Ishikawa (cell line): ENCODE results near the gene KIF26B.

Experiments
- CEBPB ChIP-seq: IDR thresholded peaks from 2 replicates; pipeline ENCODE4 v1.6.1; 2012
- CREB1 ChIP-seq: IDR thresholded peaks from 2 replicates; pipeline ENCODE4 v1.6.1; 2012; ENCODE audit warnings: low read depth
- EGR1 ChIP-seq: IDR thresholded peaks from 2 replicates; pipeline ENCODE4 v1.6.1; 2012
- EP300 ChIP-seq: IDR thresholded peaks from 2 replicates; pipeline ENCODE4 v1.6.1; 2012; ENCODE audit warnings: borderline replicate concordance
- FOXM1 ChIP-seq: IDR thresholded peaks from 2 replicates; pipeline ENCODE4 v1.6.1; 2012; ENCODE audit warnings: low read depth, borderline replicate concordance
- NFIC ChIP-seq: IDR thresholded peaks from 2 replicates; pipeline ENCODE4 v1.6.1; 2012
- RAD21 ChIP-seq: IDR thresholded peaks from 2 replicates; pipeline ENCODE4 v1.6.1; 2012; ENCODE audit warnings: low read depth
- TAF1 ChIP-seq: IDR thresholded peaks from 2 replicates; pipeline ENCODE4 v1.6.1; 2012; ENCODE audit warnings: low read depth, mild to moderate bottlenecking
- TCF12 ChIP-seq: IDR thresholded peaks from 2 replicates; pipeline ENCODE4 v1.6.1; 2012; ENCODE audit warnings: low read depth
- YY1 ChIP-seq: IDR thresholded peaks from 2 replicates; pipeline ENCODE4 v1.6.1; 2012; ENCODE audit warnings: low read depth
- TF ChIP-seq, protein P1 (sequence below): IDR thresholded peaks from 2 replicates; pipeline ENCODE4 v1.6.1; 2012
- TF ChIP-seq, protein P2 (sequence below): IDR thresholded peaks from 2 replicates; pipeline ENCODE4 v1.6.1; 2012; ENCODE audit warnings: low read depth, mild to moderate bottlenecking
- TF ChIP-seq, protein P3 (sequence below): IDR thresholded peaks from 2 replicates; pipeline ENCODE4 v1.6.1; 2012

DNA sequence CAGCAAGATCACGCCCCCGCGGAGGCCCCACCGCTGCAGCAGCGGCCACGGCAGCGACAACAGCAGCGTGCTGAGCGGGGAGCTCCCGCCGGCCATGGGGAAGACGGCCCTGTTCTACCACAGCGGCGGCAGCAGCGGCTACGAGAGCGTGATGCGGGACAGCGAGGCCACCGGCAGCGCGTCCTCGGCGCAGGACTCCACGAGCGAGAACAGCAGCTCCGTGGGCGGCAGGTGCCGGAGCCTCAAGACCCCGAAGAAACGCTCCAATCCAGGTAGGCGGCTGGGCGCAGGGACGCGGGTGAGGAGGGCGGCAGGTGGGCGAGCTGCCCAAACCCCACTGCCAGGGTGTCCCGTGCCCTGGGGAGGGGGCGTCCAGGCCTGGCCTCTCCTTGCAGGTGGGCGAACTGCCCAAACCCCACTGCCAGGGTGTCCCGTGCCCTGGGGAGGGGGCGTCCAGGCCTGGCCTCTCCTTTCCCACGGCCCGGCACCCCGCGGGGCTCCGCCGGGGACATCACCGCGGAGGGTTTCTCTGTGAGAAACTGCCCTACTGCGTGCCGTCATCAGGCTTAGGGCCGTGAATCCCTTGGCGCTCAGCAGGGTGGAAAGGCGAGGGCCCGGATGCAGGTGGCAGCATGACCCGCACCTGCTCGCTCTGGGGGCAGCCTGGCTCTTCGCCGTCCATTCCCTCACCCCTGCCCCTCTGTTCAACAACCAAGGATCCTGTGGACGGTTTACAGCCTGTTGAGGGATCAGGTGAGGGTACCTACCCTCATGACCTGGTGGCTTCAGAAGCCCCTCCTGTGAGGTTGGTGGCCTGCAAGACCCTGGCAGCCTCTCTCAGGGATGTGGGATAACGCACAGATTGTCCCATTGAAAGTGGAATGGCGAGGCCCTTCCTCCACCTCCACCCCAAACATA lies 534.0 kb downstream of the KIF26B start:
- TF ChIP-seq EGR1 (no peak), CEBPB (no peak), RAD21 (no peak), CREB1 (no peak), TAF1 (no peak), TCF12 (no peak), YY1 (no peak), EP300 (no peak), FOXM1 (no peak), NFIC (no peak)
- TF ChIP-seq, protein P1, sequence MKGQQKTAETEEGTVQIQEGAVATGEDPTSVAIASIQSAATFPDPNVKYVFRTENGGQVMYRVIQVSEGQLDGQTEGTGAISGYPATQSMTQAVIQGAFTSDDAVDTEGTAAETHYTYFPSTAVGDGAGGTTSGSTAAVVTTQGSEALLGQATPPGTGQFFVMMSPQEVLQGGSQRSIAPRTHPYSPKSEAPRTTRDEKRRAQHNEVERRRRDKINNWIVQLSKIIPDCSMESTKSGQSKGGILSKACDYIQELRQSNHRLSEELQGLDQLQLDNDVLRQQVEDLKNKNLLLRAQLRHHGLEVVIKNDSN = no peak
- TF ChIP-seq, protein P2, sequence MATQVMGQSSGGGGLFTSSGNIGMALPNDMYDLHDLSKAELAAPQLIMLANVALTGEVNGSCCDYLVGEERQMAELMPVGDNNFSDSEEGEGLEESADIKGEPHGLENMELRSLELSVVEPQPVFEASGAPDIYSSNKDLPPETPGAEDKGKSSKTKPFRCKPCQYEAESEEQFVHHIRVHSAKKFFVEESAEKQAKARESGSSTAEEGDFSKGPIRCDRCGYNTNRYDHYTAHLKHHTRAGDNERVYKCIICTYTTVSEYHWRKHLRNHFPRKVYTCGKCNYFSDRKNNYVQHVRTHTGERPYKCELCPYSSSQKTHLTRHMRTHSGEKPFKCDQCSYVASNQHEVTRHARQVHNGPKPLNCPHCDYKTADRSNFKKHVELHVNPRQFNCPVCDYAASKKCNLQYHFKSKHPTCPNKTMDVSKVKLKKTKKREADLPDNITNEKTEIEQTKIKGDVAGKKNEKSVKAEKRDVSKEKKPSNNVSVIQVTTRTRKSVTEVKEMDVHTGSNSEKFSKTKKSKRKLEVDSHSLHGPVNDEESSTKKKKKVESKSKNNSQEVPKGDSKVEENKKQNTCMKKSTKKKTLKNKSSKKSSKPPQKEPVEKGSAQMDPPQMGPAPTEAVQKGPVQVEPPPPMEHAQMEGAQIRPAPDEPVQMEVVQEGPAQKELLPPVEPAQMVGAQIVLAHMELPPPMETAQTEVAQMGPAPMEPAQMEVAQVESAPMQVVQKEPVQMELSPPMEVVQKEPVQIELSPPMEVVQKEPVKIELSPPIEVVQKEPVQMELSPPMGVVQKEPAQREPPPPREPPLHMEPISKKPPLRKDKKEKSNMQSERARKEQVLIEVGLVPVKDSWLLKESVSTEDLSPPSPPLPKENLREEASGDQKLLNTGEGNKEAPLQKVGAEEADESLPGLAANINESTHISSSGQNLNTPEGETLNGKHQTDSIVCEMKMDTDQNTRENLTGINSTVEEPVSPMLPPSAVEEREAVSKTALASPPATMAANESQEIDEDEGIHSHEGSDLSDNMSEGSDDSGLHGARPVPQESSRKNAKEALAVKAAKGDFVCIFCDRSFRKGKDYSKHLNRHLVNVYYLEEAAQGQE = no peak
- TF ChIP-seq, protein P3, sequence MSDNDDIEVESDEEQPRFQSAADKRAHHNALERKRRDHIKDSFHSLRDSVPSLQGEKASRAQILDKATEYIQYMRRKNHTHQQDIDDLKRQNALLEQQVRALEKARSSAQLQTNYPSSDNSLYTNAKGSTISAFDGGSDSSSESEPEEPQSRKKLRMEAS = no peak
